Bronchial epithelial cell (primary cell): ENCODE results near the gene CFAP74. TPM values are rescaled to one million over a fixed set of nuclear protein-coding genes. Genes with fewer than 3 reads are reported as not detected.

Experiments used
- DNase-seq: peaks from one replicate; pipeline ENCODE4 v3.0.0-alpha.2; 2010; ENCODE audit warnings: low read depth
- FAIRE-seq: peaks from 2 replicates; lab custom pipeline; 2011; peaks lifted over from hg19 to GRCh38; lab: Jason Lieb, UNC
- H3K27me3 ChIP-seq: 2 replicates; pipeline ENCODE4 v1.5.1; 2011; ENCODE audit warnings: low read length; ENCODE audit not compliant: control insufficient read depth, insufficient read depth
- H3K36me3 ChIP-seq: 2 replicates; pipeline ENCODE4 v1.5.1; 2011; ENCODE audit warnings: low read length; ENCODE audit not compliant: control insufficient read depth, insufficient read depth
- H3K4me3 ChIP-seq: 2 replicates; pipeline ENCODE4 v1.5.1; 2011; ENCODE audit warnings: mild to moderate bottlenecking, low read depth, low read length, control low read depth
- total RNA-seq: library from RNA; depleted of rRNA; stranded (reverse); fragments of >200 nt; gene quantifications from 2 replicates; pipeline ENCODE4 v1.2.1, GENCODE V29; 2014
- TF ChIP-seq, protein P1 (sequence below): IDR thresholded peaks from 2 replicates; pipeline ENCODE4 v1.5.1; 2011; ENCODE audit warnings: mild to moderate bottlenecking, moderate library complexity, low read length, control low read depth, inconsistent platforms; ENCODE audit not compliant: insufficient read depth, severe bottlenecking

CFAP74 gene
- total RNA-seq, 1 donor from 2014 or later, result not detected

DNA sequence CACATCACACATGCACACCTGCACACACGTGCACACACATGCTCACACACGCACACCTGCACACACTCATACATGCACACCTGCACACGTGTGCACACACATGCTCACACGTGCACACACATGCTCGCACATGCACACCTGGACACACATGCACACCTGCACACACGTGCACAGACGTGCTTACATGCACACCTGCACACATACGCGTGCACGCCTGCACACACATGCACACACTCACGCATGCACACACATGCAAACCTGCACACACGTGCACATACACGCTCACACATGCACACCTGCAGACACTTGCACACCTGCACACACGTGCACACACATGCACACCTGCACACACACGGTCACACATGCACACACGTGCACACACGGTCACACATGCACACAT, 32.6 kb downstream of the CFAP74 start:
- Histone ChIP-seq H3K27me3 (no peaks in the 10 kb centered on the region), H3K4me3 (no peak overlapping the region), H3K36me3 (no peaks in the 10 kb centered on the region)
- FAIRE-seq (no peak), DNase-seq (no peak)
- TF ChIP-seq, protein P1, sequence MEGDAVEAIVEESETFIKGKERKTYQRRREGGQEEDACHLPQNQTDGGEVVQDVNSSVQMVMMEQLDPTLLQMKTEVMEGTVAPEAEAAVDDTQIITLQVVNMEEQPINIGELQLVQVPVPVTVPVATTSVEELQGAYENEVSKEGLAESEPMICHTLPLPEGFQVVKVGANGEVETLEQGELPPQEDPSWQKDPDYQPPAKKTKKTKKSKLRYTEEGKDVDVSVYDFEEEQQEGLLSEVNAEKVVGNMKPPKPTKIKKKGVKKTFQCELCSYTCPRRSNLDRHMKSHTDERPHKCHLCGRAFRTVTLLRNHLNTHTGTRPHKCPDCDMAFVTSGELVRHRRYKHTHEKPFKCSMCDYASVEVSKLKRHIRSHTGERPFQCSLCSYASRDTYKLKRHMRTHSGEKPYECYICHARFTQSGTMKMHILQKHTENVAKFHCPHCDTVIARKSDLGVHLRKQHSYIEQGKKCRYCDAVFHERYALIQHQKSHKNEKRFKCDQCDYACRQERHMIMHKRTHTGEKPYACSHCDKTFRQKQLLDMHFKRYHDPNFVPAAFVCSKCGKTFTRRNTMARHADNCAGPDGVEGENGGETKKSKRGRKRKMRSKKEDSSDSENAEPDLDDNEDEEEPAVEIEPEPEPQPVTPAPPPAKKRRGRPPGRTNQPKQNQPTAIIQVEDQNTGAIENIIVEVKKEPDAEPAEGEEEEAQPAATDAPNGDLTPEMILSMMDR, result no peak

DNA sequence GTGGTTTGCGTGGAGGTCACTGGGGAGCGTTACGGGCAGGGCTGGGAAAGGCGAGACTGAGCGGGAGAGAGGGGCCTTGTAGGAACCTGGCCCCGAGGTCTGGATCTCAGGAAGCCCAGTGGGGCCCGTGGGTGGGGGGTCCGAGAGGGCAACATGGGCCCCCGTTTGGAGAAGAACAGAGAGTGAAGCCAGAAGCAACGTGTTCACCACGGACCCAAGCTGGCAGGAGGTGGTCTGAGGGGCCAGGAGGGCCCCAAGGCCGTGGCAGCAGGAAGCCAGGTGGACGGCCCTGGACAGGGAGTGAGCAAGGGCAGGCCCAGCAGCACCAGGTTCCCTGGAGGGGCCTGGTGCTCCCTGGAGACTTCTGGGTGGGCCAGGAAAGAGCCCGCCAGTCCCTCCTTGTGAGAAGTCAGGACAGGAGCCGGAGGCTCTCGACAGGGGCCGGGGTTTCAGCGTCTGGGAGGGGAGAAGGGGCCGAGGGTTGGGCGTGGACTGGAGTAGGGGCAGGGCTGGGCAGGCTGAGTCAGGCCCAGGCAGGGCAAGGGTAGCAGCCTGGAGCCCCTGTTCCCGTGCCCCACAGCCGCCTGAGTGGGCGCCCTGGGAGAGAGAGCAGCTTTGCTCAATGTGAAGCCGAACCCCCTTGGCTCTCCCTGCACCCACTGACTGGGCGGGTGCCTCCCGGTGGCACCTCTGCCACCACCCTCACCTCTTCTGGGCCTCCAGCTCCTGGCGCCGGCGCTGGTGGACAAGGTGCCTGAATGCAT, 33.5 kb downstream of the CFAP74 start:
- H3K27me3 ChIP-seq, result no peaks in the 10 kb centered on the region
- TF ChIP-seq, protein P1, result no peak
- no peak overlapping the region for H3K4me3 ChIP-seq
- no peak for FAIRE-seq
- DNase-seq, result peak; percentile 12
- H3K36me3 ChIP-seq, result no peaks in the 10 kb centered on the region

DNA sequence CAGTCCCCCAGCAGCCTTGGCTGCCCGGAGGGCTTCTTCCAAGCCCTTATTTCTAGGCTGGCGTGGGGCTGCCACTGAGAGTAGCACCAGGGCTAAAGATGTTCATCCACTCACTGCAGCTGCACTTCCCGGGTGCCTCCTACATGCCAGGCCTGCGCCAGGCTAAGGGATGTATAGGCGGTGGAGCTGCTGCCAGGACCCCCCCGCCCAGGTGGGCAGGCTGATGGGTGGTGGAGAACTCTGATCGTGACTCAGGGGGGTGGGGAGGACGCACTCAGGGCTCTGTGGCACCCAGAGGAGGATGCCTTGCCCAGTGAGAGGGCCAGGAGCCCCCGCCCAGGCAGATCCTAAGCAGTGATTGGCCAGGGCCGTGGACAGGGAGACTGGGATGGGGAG, 34.1 kb downstream of the CFAP74 start:
- Histone ChIP-seq H3K4me3 (no peak overlapping the region), H3K27me3 (no peaks in the 10 kb centered on the region), H3K36me3 (no peaks in the 10 kb centered on the region)
- FAIRE-seq, result no peak
- TF ChIP-seq, protein P1, result no peak
- DNase-seq, result peak; percentile 40

DNA sequence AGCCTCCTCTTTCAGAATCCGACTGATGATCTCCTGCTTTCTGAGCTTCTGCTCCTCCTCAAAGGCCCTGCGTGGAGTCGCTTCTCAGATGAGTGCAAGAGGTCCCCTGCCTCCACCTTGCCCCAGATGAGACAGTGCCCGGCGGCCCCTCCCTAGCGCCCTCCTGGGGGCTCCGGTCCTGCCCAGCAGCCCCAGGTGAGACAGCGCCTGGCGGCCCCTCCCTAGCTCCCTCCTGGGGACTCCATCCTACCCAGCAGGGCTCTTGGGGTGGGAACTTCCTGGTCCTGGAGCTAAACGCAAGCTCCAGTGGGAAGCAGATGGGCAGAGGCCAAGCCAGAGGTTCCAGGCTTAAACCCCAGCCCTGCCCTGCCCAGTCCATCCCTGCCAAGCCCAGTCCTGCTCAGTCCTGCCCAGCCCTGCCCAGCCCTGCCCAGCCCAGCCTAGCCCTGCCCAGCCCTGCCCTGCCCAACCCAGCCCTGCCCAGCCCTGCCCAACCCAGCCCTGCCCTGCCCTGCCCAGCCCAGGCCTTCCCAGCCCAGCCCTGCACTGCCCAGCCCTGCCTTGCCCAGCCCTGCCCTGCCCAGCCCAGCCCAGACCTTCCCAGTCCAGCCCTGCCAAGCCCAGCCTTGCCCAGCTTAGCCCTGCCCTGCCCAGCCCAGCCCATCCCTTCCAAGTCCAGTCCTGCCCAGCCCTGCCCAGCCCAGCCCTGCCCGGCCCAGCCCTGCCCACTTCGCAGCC, 34.6 kb downstream of the CFAP74 start:
- Histone ChIP-seq H3K4me3 (no peak overlapping the region), H3K27me3 (no peaks in the 10 kb centered on the region), H3K36me3 (no peaks in the 10 kb centered on the region)
- TF ChIP-seq, protein P1, result no peak
- DNase-seq (peak; percentile 70), FAIRE-seq (no peak)

DNA sequence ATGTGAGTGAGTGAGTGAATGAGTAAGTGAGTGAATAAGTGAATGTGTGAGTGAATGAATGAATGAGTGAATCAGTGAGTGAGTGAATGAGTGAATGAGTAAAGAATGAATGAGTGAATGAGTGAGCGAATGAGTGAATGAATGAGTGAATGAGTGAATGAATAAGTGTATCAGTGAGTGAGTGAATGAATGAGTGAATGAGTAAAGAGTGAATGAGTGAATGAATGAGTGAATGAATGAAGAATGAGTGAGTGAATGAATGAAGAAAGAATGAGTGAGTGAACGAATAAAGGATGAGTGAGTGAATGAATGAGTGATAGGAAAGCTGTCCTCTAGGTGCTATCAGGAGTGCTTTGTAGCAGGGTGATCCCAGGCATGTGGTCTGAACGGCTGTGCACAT, 35.7 kb downstream of the CFAP74 start:
- peak; percentile 36 for FAIRE-seq
- H3K36me3 ChIP-seq, result no peaks in the 10 kb centered on the region

More for the DNA sequence above, 35.7 kb downstream of the CFAP74 start:
- H3K27me3 ChIP-seq, result no peaks in the 10 kb centered on the region
- no peak for DNase-seq
- TF ChIP-seq, protein P1, result no peak
- no peak overlapping the region for H3K4me3 ChIP-seq
